Upper lobe of left lung (tissue), 6 donors: ENCODE measurements around the gene CTSZ. TPM values are rescaled to one million over a fixed set of nuclear protein-coding genes. Genes with fewer than 3 reads are reported as not detected.

ENCODE experiments used
- ATAC-seq, 2 donors: fragments of 200-7000 bp; cut with Tn5 transposase; one replicate each; pipeline ENCODE4 v1.9.1; 2022; ENCODE audit warnings: mild to moderate bottlenecking in 2 of 2, moderate library complexity in 2 of 2; ENCODE audit not compliant: low FRiP score in 2 of 2
- DNase-seq, 2 donors: peaks; one replicate each; pipeline ENCODE4 v3.0.0-alpha.2; 2019 to 2020
- H3K27ac ChIP-seq, 4 donors: fragments of 200-600 bp; sonication (generic); one replicate each; pipeline ENCODE4 v1.5.1; 2016 to 2019
- H3K27me3 ChIP-seq, 4 donors: fragments of 200-600 bp; sonication (generic); one replicate each; pipeline ENCODE4 v1.5.1; 2017 to 2019
- H3K36me3 ChIP-seq, 4 donors: fragments of 200-600 bp; sonication (generic); one replicate each; pipeline ENCODE4 v1.5.1; 2016 to 2019
- H3K4me1 ChIP-seq, 4 donors: fragments of 200-600 bp; sonication (generic); one replicate each; pipeline ENCODE4 v1.5.1; 2018 to 2019
- H3K4me3 ChIP-seq, 4 donors: fragments of 200-600 bp; sonication (generic); one replicate each; pipeline ENCODE4 v1.5.1; 2017 to 2019; ENCODE audit warnings: mild to moderate bottlenecking in 2 of 4, moderate library complexity in 1 of 4
- H3K9me3 ChIP-seq, 4 donors: fragments of 200-600 bp; sonication (generic); one replicate each; pipeline ENCODE4 v1.5.1; 2018 to 2019
- EP300 ChIP-seq, 4 donors: sonication (generic); formaldehyde crosslinking; IDR thresholded peaks; one replicate each; pipeline ENCODE4 v1.5.1; 2017; ENCODE audit warnings: antibody characterized with exemption in 4 of 4, control low read depth in 2 of 4
- POLR2A ChIP-seq, 4 donors: fragments of 450-650 bp; IDR thresholded peaks; one replicate each; pipeline ENCODE4 v1.5.1; 2016 to 2017; ENCODE audit warnings: antibody characterized with exemption in 4 of 4, mild to moderate bottlenecking in 2 of 4
- POLR2AphosphoS5 ChIP-seq, 2 donors: sonication (generic); formaldehyde crosslinking; IDR thresholded peaks; one replicate each; pipeline ENCODE4 v1.5.1; 2017; ENCODE audit warnings: antibody characterized with exemption in 2 of 2
- WGBS, 2 donors: methylation state at CpG; one replicate each; pipeline ENCODE4 v1.1.5; 2017 to 2018; 5-methylcytosine and 5-hydroxymethylcytosine counted together
- total RNA-seq, 6 donors: library from RNA; depleted of rRNA in 4 of 6; stranded (reverse); fragments of >200 nt in 4 of 6; gene quantifications; one replicate each; pipeline versions ENCODE4 v1.1.0 to v1.2.1, GENCODE V29; 2016 to 2021
- TF ChIP-seq, protein P1 (sequence below), 6 experiments: fragments of 450-650 bp in 4 of 6; fragments of 200-600 bp in 2 of 6; sonication (generic) in 2 of 6; IDR thresholded peaks; one replicate each; pipeline ENCODE4 v1.5.1; 2016 to 2019; ENCODE audit warnings: antibody characterized with exemption in 6 of 6
- donor health status: DM: no; HTN: no; CAD: no; lungs with moderate emphysema.
- donor health status: DM: no; HTN: yes; CAD: no; lungs with severe emphysema.

The CTSZ gene
- total RNA-seq, 6 donors from 2014 or later, result 196 to 503 (median 397) TPM

DNA sequence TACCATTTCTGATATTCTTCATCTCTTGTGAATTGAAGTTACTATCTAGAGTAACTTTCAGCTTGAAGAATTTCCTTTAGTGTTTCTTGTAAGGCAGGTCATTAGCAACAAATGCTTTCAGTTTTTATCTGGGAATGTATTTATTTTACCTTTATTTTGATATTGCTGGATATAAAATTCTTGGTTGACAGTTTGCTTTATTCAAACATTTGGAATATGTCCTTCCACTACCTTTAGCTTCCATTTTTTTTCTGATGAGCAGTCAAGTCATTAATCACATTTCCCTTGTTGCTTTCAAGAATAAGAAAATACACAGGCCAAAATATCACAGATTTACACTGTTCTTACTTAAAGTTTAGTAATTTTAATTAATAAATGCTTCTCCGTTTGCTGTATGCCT is 31.7 kb downstream of the CTSZ start:
- no peak overlapping the region for H3K4me3 ChIP-seq
- H3K36me3 ChIP-seq, result no peaks in the 10 kb centered on the region
- no peak for ATAC-seq
- peaks cover 0 to under 1% (median under 1%) of the 10 kb centered on the region in 4 donors for H3K4me1 ChIP-seq
- no peaks in the 10 kb centered on the region for H3K27me3 ChIP-seq
- TF ChIP-seq, protein P1, sequence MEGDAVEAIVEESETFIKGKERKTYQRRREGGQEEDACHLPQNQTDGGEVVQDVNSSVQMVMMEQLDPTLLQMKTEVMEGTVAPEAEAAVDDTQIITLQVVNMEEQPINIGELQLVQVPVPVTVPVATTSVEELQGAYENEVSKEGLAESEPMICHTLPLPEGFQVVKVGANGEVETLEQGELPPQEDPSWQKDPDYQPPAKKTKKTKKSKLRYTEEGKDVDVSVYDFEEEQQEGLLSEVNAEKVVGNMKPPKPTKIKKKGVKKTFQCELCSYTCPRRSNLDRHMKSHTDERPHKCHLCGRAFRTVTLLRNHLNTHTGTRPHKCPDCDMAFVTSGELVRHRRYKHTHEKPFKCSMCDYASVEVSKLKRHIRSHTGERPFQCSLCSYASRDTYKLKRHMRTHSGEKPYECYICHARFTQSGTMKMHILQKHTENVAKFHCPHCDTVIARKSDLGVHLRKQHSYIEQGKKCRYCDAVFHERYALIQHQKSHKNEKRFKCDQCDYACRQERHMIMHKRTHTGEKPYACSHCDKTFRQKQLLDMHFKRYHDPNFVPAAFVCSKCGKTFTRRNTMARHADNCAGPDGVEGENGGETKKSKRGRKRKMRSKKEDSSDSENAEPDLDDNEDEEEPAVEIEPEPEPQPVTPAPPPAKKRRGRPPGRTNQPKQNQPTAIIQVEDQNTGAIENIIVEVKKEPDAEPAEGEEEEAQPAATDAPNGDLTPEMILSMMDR (IDR thresholded peaks at IDR 0.05), result no peak
- TF ChIP-seq EP300 (IDR thresholded peaks at IDR 0.05) (no peak), POLR2AphosphoS5 (IDR thresholded peaks at IDR 0.05) (no peak)
- 89 to 94% methylated on average over 1 of the region's 1 CpG for WGBS, 2 donors
- H3K9me3 ChIP-seq, result peaks cover 0 to 14% (median 8%) of the 10 kb centered on the region in 4 donors
- DNase-seq, result no peak
- H3K27ac ChIP-seq, result no peak overlapping the region

DNA sequence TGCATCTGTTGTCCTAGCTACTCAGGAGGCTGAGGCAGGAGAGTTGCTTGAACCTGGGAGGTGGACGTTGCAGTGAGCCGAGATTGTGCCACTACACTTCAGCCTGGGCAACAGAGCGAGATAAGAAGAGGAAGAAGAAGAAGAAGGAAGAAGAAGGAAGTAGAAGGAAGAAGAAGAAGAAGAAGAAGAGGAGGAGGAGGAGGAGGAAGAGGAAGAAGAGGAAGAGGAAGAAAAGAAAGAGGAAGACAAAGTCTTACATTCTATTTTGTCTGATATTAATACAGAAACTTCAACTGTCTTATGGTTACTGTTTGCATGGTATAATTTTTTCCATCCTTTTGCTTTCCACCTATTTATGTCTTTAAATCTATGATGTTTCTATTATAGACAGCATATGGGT is 33.2 kb downstream of the CTSZ start:
- TF ChIP-seq EP300 (IDR thresholded peaks at IDR 0.05), result no peak
- TF ChIP-seq, protein P1 (IDR thresholded peaks at IDR 0.05), result no peak
- no peak for TF ChIP-seq POLR2A (IDR thresholded peaks at IDR 0.05)
- Histone ChIP-seq H3K27ac (no peak overlapping the region), H3K9me3 (peaks cover 4 to 14% (median 8%) of the 10 kb centered on the region in 4 donors), H3K27me3 (no peaks in the 10 kb centered on the region), H3K36me3 (no peaks in the 10 kb centered on the region), H3K4me1 (no peaks in the 10 kb centered on the region), H3K4me3 (no peak overlapping the region)
- WGBS, 2 donors, result 60 to 76% methylated on average over 3 of the region's 3 CpGs
- no peak for ATAC-seq
- no peak for DNase-seq

DNA sequence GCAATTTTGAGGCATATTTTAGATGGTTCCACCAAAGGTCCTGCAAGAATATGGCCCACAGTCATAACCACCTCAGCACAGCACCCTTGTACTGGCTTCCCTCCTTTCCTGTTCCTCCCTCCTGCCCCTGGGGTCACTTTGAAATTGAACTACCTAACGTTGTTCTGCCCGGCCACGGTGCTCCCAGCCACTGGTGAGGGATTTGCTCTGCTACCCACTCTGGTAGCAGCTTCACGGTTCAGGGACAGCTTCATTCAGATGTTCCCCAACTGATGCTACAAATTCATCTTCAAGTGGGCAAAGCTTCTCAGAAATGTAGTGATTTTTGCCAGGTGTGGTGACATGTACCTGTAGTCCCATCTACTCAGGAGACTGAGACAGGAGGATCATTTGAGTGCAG is 33.9 kb downstream of the CTSZ start:
- Histone ChIP-seq H3K4me1 (no peaks in the 10 kb centered on the region), H3K27ac (no peak overlapping the region), H3K4me3 (no peak overlapping the region), H3K27me3 (no peaks in the 10 kb centered on the region), H3K36me3 (no peaks in the 10 kb centered on the region), H3K9me3 (peaks cover 4 to 14% (median 8%) of the 10 kb centered on the region in 4 donors)
- DNase-seq, result no peak
- no peak for ATAC-seq
- TF ChIP-seq, protein P1 (IDR thresholded peaks at IDR 0.05), result no peak
- TF ChIP-seq EP300 (IDR thresholded peaks at IDR 0.05) (no peak), POLR2AphosphoS5 (IDR thresholded peaks at IDR 0.05) (no peak), POLR2A (IDR thresholded peaks at IDR 0.05) (no peak)
- 86 to 89% methylated on average over 4 of the region's 4 CpGs for WGBS, 2 donors

DNA sequence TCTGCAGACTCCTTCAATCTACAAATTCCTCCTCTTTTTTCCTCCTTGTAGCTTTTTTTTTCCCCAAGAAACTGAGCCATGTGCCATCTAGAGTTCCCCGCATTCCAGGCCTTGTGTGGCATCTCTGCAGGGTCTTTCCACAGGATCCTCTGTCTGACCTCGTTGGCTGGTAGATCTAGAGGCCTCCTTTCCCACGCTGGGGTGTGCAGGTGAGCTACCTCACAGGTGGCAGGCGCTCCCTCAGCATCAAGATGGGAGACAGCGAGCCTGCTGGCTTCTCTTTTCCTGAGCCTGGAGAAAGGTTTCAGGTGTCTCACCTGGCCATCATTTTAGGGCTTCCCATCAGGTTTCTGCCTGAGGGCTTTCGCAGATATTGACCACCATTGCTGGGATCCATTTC is 35.6 kb downstream of the CTSZ start:
- Histone ChIP-seq H3K4me3 (no peak overlapping the region), H3K36me3 (no peaks in the 10 kb centered on the region), H3K27ac (no peak overlapping the region), H3K9me3 (peaks cover 4 to 14% (median 8%) of the 10 kb centered on the region in 4 donors), H3K27me3 (no peaks in the 10 kb centered on the region), H3K4me1 (no peaks in the 10 kb centered on the region)
- 80 to 89% methylated on average over 6 of the region's 6 CpGs for WGBS, 2 donors
- ATAC-seq, result no peak
- no peak for TF ChIP-seq POLR2A (IDR thresholded peaks at IDR 0.05)
- no peak for TF ChIP-seq EP300 (IDR thresholded peaks at IDR 0.05)
- no peak for TF ChIP-seq POLR2AphosphoS5 (IDR thresholded peaks at IDR 0.05)
- TF ChIP-seq, protein P1 (IDR thresholded peaks at IDR 0.05), result no peak
- DNase-seq, result no peak

DNA sequence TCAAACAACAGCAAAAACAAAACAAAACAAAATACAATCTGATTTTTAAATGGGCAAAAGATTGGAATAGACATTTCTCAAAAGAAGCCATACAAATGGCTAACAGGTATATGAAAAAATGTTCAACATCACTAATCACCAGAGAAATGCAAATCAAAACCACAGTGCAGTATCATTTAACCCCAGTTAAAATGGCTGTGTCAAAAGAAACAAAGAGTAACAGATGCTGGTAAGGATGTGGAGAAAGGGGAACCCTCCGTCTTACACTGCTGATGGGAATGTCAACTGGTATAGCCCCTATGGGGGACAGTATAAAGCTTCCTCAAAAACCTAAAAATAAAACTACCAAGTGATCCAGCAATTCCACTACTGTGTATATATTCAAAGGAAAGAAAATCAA is 36.9 kb downstream of the CTSZ start:
- DNase-seq, result no peak
- no peaks in the 10 kb centered on the region for H3K27me3 ChIP-seq

More for the DNA sequence above, 36.9 kb downstream of the CTSZ start:
- Histone ChIP-seq H3K9me3 (peaks cover 0 to 5% (median 2%) of the 10 kb centered on the region in 4 donors), H3K27ac (no peak overlapping the region), H3K4me3 (no peak overlapping the region), H3K4me1 (no peaks in the 10 kb centered on the region), H3K36me3 (no peaks in the 10 kb centered on the region)
- TF ChIP-seq EP300 (IDR thresholded peaks at IDR 0.05) (no peak), POLR2AphosphoS5 (IDR thresholded peaks at IDR 0.05) (no peak), POLR2A (IDR thresholded peaks at IDR 0.05) (no peak)
- TF ChIP-seq, protein P1 (IDR thresholded peaks at IDR 0.05), result no peak
- 59 to 80% methylated on average over 1 of the region's 1 CpG for WGBS, 2 donors
- no peak for ATAC-seq
